Kidney epithelial cell (primary cell): ENCODE results near the gene TATDN2. TPM values are rescaled to one million over a fixed set of nuclear protein-coding genes. Genes with fewer than 3 reads are reported as not detected.

Experiments
- DNase-seq: peaks from one replicate; pipeline ENCODE4 v3.0.0-alpha.2; 2010; ENCODE audit warnings: low read depth
- H3K27me3 ChIP-seq: 2 replicates; pipeline ENCODE4 v1.6.0; 2011; ENCODE audit warnings: low read length; ENCODE audit not compliant: control insufficient read depth, insufficient read depth
- H3K36me3 ChIP-seq: 2 replicates; pipeline ENCODE4 v1.5.1; 2011; ENCODE audit warnings: low read length; ENCODE audit not compliant: control insufficient read depth, insufficient read depth
- H3K4me3 ChIP-seq: 2 replicates; pipeline ENCODE4 v1.5.1; 2011; ENCODE audit warnings: low read depth, mild to moderate bottlenecking, control low read depth, low read length
- CTCF ChIP-seq: IDR thresholded peaks from 2 replicates; pipeline ENCODE4 v1.5.1; 2011; ENCODE audit warnings: mild to moderate bottlenecking, moderate library complexity, low read length, control low read depth, inconsistent platforms; ENCODE audit not compliant: insufficient read depth, poor library complexity, severe bottlenecking
- total RNA-seq: library from RNA; depleted of rRNA; stranded (reverse); fragments of >200 nt; gene quantifications from 2 replicates; pipeline ENCODE4 v1.2.3, GENCODE V29; 2015

TATDN2 gene
- total RNA-seq, 1 donor from 2014 or later: 14.8 TPM

GRCh38 chr3:10287936-10288574, 39.8 kb downstream of the TATDN2 start:
- Histone ChIP-seq H3K27me3 (no peaks in the 10 kb centered on the region), H3K36me3 (no peaks in the 10 kb centered on the region), H3K4me3 (no peak overlapping the region)
- no peak for TF ChIP-seq CTCF
- DNase-seq: no peak

GRCh38 chr3:10288575-10288960, 40.3 kb downstream of the TATDN2 start:
- H3K4me3 ChIP-seq: no peak overlapping the region
- DNase-seq: no peak
- H3K27me3 ChIP-seq: no peaks in the 10 kb centered on the region
- H3K36me3 ChIP-seq: no peaks in the 10 kb centered on the region
- no peak for TF ChIP-seq CTCF

GRCh38 chr3:10289077-10289476, 40.8 kb downstream of the TATDN2 start:
- no peak for DNase-seq
- H3K36me3 ChIP-seq: no peaks in the 10 kb centered on the region
- TF ChIP-seq CTCF: no peak
- no peak overlapping the region for H3K4me3 ChIP-seq
- no peaks in the 10 kb centered on the region for H3K27me3 ChIP-seq

GRCh38 chr3:10289787-10290355, 41.6 kb downstream of the TATDN2 start:
- no peak for TF ChIP-seq CTCF
- Histone ChIP-seq H3K4me3 (no peak overlapping the region), H3K27me3 (no peaks in the 10 kb centered on the region), H3K36me3 (no peaks in the 10 kb centered on the region)
- DNase-seq: no peak

- H3K36me3 ChIP-seq: no peaks in the 10 kb centered on the region
- H3K27me3 ChIP-seq: no peaks in the 10 kb centered on the region
- H3K4me3 ChIP-seq: no peak overlapping the region
- no peak for TF ChIP-seq CTCF
- DNase-seq: no peak
Observed at GRCh38 chr3:10290481-10291176, 42.4 kb downstream of the TATDN2 start.
